GM23338 (cell line): ENCODE results near the gene NTN3. TPM values are rescaled to one million over a fixed set of nuclear protein-coding genes. Genes with fewer than 3 reads are reported as not detected.
A peak's percentile ranks its signal among the peaks of the same experiment; 100 is the strongest.

Source experiments
- ATAC-seq: fragments of 200-7000 bp; cut with Tn5 transposase; 3 replicates; pipeline ENCODE4 v1.9.1; 2020
- DNase-seq: peaks from one replicate; pipeline ENCODE4 v3.0.0-alpha.2; 2015; ENCODE audit warnings: low spot score
- H2AFZ ChIP-seq: fragments of 200-600 bp; sonication (generic); 2 replicates; pipeline ENCODE4 v1.8.0; 2016; ENCODE audit warnings: antibody characterized with exemption, mild to moderate bottlenecking, moderate library complexity
- H3F3A ChIP-seq: fragments of 200-600 bp; sonication (generic); replicated peaks from 2 replicates; pipeline ENCODE4 v1.8.0; 2017; ENCODE audit warnings: antibody characterized with exemption, mixed run types, low read depth
- H3K27ac ChIP-seq: fragments of 200-600 bp; sonication (generic); 2 replicates; pipeline ENCODE4 v1.6.1; 2016; ENCODE audit warnings: low read depth
- H3K27me3 ChIP-seq: fragments of 200-600 bp; sonication (generic); 2 replicates; pipeline ENCODE4 v1.8.0; 2016; ENCODE audit warnings: mild to moderate bottlenecking, mixed run types, moderate library complexity; ENCODE audit not compliant: insufficient read depth
- H3K36me3 ChIP-seq: fragments of 200-600 bp; sonication (generic); 2 replicates; pipeline ENCODE4 v1.8.0; 2016; ENCODE audit warnings: mild to moderate bottlenecking; ENCODE audit not compliant: insufficient read depth
- H3K4me1 ChIP-seq: fragments of 200-600 bp; sonication (generic); 2 replicates; pipeline ENCODE4 v1.8.0; 2016; ENCODE audit warnings: mild to moderate bottlenecking, moderate library complexity; ENCODE audit not compliant: insufficient read depth
- H3K4me2 ChIP-seq: fragments of 200-600 bp; sonication (generic); 2 replicates; pipeline ENCODE4 v1.7.1; 2017; ENCODE audit warnings: mixed run types
- H3K4me3 ChIP-seq: fragments of 200-600 bp; sonication (generic); 2 replicates; pipeline ENCODE4 v1.6.1; 2016; ENCODE audit warnings: mixed run types
- H3K79me2 ChIP-seq: fragments of 200-600 bp; sonication (generic); replicated peaks from 2 replicates; pipeline ENCODE4 v1.8.0; 2017; ENCODE audit warnings: mild to moderate bottlenecking; ENCODE audit not compliant: insufficient read depth
- H3K9me2 ChIP-seq: fragments of 200-600 bp; sonication (generic); 2 replicates; pipeline ENCODE4 v1.8.0; 2017; ENCODE audit not compliant: insufficient read depth
- H4K20me1 ChIP-seq: fragments of 200-600 bp; sonication (generic); replicated peaks from 2 replicates; pipeline ENCODE4 v1.8.0; 2017; ENCODE audit warnings: mild to moderate bottlenecking; ENCODE audit not compliant: insufficient read depth
- H3K27ac Mint-ChIP-seq: 2 replicates; pipeline ENCODE4 v1.8.0; 2020; ENCODE audit warnings: inconsistent platforms, mild to moderate bottlenecking, moderate library complexity, mixed read lengths
- H3K27me3 Mint-ChIP-seq: 3 replicates; pipeline ENCODE4 v1.8.0; 2022; ENCODE audit warnings: low read depth, mild to moderate bottlenecking, moderate library complexity, mixed read lengths, inconsistent platforms; ENCODE audit not compliant: insufficient read depth, poor library complexity
- H3K36me3 Mint-ChIP-seq: 3 replicates; pipeline ENCODE4 v1.8.0; 2021; ENCODE audit warnings: low read depth, mild to moderate bottlenecking, inconsistent platforms, moderate library complexity, mixed read lengths
- H3K4me1 Mint-ChIP-seq: 3 replicates; pipeline ENCODE4 v1.8.0; 2020; ENCODE audit warnings: mild to moderate bottlenecking, inconsistent platforms, mixed read lengths
- H3K4me3 Mint-ChIP-seq: 3 replicates; pipeline ENCODE4 v1.8.0; 2021; ENCODE audit warnings: moderate library complexity, mild to moderate bottlenecking, inconsistent platforms, mixed read lengths
- H3K9me3 Mint-ChIP-seq: 3 replicates; pipeline ENCODE4 v1.8.0; 2020; ENCODE audit warnings: moderate library complexity, mild to moderate bottlenecking, inconsistent platforms, mixed read lengths
- CREB1 ChIP-seq: fragments of 250-450 bp; sonication (Bioruptor Pico); IDR thresholded peaks from 2 replicates; pipeline ENCODE4 v1.5.0; 2020; ENCODE audit warnings: low read depth, mild to moderate bottlenecking, moderate library complexity
- CTCF ChIP-seq, 2 experiments: fragments of 200-600 bp in 1 of 2; sonication (generic) in 1 of 2; conservative IDR thresholded peaks; 2 replicates each; pipeline versions ENCODE4 v1.5.1 to v1.6.1; 2016 to 2017; ENCODE audit warnings: antibody characterized with exemption in 2 of 2, low read depth in 2 of 2, mild to moderate bottlenecking in 2 of 2, moderate library complexity in 1 of 2
- ETS1 ChIP-seq: IDR thresholded peaks from 2 replicates; pipeline ENCODE4 v1.6.1; 2016; ENCODE audit warnings: antibody characterized with exemption
- EZH2 ChIP-seq: fragments of 200-600 bp; sonication (generic); IDR thresholded peaks from one replicate; pipeline ENCODE4 v1.8.0; 2017; ENCODE audit warnings: antibody characterized with exemption, mild to moderate bottlenecking, low read depth; ENCODE audit not compliant: unreplicated experiment
- EZH2phosphoT487 ChIP-seq: fragments of 200-600 bp; sonication (generic); IDR thresholded peaks from one replicate; pipeline ENCODE4 v1.8.1; 2018; ENCODE audit warnings: antibody characterized with exemption; ENCODE audit not compliant: unreplicated experiment
- JUNB ChIP-seq: IDR thresholded peaks from one replicate; pipeline ENCODE4 v1.6.1; 2016; ENCODE audit warnings: antibody characterized with exemption; ENCODE audit not compliant: unreplicated experiment
- NANOG ChIP-seq: IDR thresholded peaks from 2 replicates; pipeline ENCODE4 v1.6.1; 2016; ENCODE audit warnings: antibody characterized with exemption, borderline replicate concordance
- POLR2AphosphoS5 ChIP-seq: IDR thresholded peaks from 2 replicates; pipeline ENCODE4 v1.6.1; 2016; ENCODE audit warnings: antibody characterized with exemption, low read depth
- REST ChIP-seq: IDR thresholded peaks from one replicate; pipeline ENCODE4 v1.6.1; 2018; ENCODE audit warnings: antibody characterized with exemption; ENCODE audit not compliant: unreplicated experiment
- STAT1 ChIP-seq: IDR thresholded peaks from one replicate; pipeline ENCODE4 v1.6.1; 2016; ENCODE audit warnings: antibody characterized with exemption; ENCODE audit not compliant: unreplicated experiment
- ZNF114 ChIP-seq: fragments of 250-450 bp; sonication (Bioruptor Pico); IDR thresholded peaks from 2 replicates; pipeline ENCODE4 v1.5.0; 2020; ENCODE audit warnings: mild to moderate bottlenecking, moderate library complexity
- ZNF331 ChIP-seq: fragments of 250-450 bp; sonication (Bioruptor Pico); IDR thresholded peaks from 2 replicates; pipeline ENCODE4 v1.5.0; 2020; ENCODE audit warnings: low read depth, mild to moderate bottlenecking, moderate library complexity
- ZNF462 ChIP-seq: fragments of 250-450 bp; sonication (Bioruptor Pico); IDR thresholded peaks from 2 replicates; pipeline ENCODE4 v1.5.0; 2020; ENCODE audit warnings: mild to moderate bottlenecking, moderate library complexity
- polyA plus RNA-seq: library from polyadenylated mRNA; unstranded; fragments of >200 nt; fragmentation: Nextera tagmentation; extraction: Ambion mirVana; gene quantifications from 2 replicates; pipeline ENCODE4 v1.2.1, GENCODE V29; 2016
- total RNA-seq: library from RNA; depleted of rRNA; stranded (reverse); fragments of >200 nt; shearing (Covaris generic); gene quantifications from 2 replicates; pipeline ENCODE4 v1.2.3, GENCODE V29; 2014

NTN3 gene
- total and polyA plus RNA-seq, 2 experiments from 2014 or later: 0.10 to 1.7 TPM

- Mint-ChIP-seq H3K27ac (no peak overlapping the region), H3K36me3 (peaks cover 2% of the 10 kb centered on the region; the same call in 1 of the 3 replicates), H3K9me3 (no peaks in the 10 kb centered on the region)
These were observed 48.8 kb upstream of the NTN3 start for GRCh38 chr16:2422123-2422867.

More at GRCh38 chr16:2422123-2422867, 48.8 kb upstream of the NTN3 start:
- H3K27me3 ChIP-seq: no peaks in the 10 kb centered on the region
- H4K20me1 ChIP-seq: no peaks in the 10 kb centered on the region
- DNase-seq (no peak), ATAC-seq (peak; percentile 58)
- no peaks in the 10 kb centered on the region for H3K9me2 ChIP-seq
- peaks cover 7% of the 10 kb centered on the region for H3K27me3 Mint-ChIP-seq
- no peaks in the 10 kb centered on the region for H3K4me1 Mint-ChIP-seq
- no peaks in the 10 kb centered on the region for H3K79me2 ChIP-seq
- no peak for TF ChIP-seq JUNB
- no peak for TF ChIP-seq CREB1 (CRISPR knock-in tag)
- TF ChIP-seq STAT1: no peak
- no peak for TF ChIP-seq POLR2AphosphoS5
- TF ChIP-seq ZNF462 (CRISPR knock-in tag): no peak
- no peak for TF ChIP-seq NANOG
- TF ChIP-seq REST: no peak
- no peak for TF ChIP-seq ZNF331 (CRISPR knock-in tag)
- no peak for TF ChIP-seq CTCF (conservative IDR thresholded peaks at IDR 0.05; ENCODE audit: low read depth in 2 of 2)
- TF ChIP-seq EZH2: no peak
- no peak for TF ChIP-seq EZH2phosphoT487
- TF ChIP-seq ZNF114 (CRISPR knock-in tag): no peak
- no peak for TF ChIP-seq ETS1
- H3K27ac ChIP-seq: no peak overlapping the region
- no peak overlapping the region for H3K4me2 ChIP-seq
- H3K36me3 ChIP-seq: no peaks in the 10 kb centered on the region
- H3K4me3 ChIP-seq: no peak overlapping the region
- H3K4me3 Mint-ChIP-seq: no peak overlapping the region
- H3K4me1 ChIP-seq: no peaks in the 10 kb centered on the region
- H2AFZ ChIP-seq: peak overlapping the region; percentile 32; the same call in 1 of the 2 replicates
- no peaks in the 10 kb centered on the region for H3F3A ChIP-seq
